Activated naive CD8-positive, alpha-beta T cell treated with anti-CD3 and anti-CD28 coated beads for 36 hours (primary cell): ENCODE results near the gene CSF2. TPM values are rescaled to one million over a fixed set of nuclear protein-coding genes. Genes with fewer than 3 reads are reported as not detected.

ENCODE experiments used
- DNase-seq: peaks from one replicate; pipeline ENCODE4 v3.0.0; 2021
- H3K27ac Mint-ChIP-seq: one replicate; pipeline ENCODE4 v1.8.0; 2022; ENCODE audit warnings: mild to moderate bottlenecking, moderate library complexity, mixed read lengths
- H3K27me3 Mint-ChIP-seq: one replicate; pipeline ENCODE4 v1.8.0; 2022; ENCODE audit warnings: mild to moderate bottlenecking, mixed read lengths
- H3K36me3 Mint-ChIP-seq: one replicate; pipeline ENCODE4 v1.8.0; 2021; ENCODE audit warnings: mild to moderate bottlenecking, mixed read lengths
- H3K4me1 Mint-ChIP-seq: one replicate; pipeline ENCODE4 v1.8.0; 2021; ENCODE audit warnings: mixed read lengths
- H3K4me3 Mint-ChIP-seq: one replicate; pipeline ENCODE4 v1.8.0; 2022; ENCODE audit warnings: mild to moderate bottlenecking, moderate library complexity, mixed read lengths
- H3K9me3 Mint-ChIP-seq: one replicate; pipeline ENCODE4 v1.8.0; 2022; ENCODE audit warnings: mixed read lengths
- total RNA-seq, 2 experiments: library from RNA; stranded (reverse); gene quantifications; one replicate each; pipeline ENCODE4 v1.2.3, GENCODE V29; 2021

Gene CSF2
- total RNA-seq, 2 experiments from 2014 or later = 103 to 107 TPM

DNA sequence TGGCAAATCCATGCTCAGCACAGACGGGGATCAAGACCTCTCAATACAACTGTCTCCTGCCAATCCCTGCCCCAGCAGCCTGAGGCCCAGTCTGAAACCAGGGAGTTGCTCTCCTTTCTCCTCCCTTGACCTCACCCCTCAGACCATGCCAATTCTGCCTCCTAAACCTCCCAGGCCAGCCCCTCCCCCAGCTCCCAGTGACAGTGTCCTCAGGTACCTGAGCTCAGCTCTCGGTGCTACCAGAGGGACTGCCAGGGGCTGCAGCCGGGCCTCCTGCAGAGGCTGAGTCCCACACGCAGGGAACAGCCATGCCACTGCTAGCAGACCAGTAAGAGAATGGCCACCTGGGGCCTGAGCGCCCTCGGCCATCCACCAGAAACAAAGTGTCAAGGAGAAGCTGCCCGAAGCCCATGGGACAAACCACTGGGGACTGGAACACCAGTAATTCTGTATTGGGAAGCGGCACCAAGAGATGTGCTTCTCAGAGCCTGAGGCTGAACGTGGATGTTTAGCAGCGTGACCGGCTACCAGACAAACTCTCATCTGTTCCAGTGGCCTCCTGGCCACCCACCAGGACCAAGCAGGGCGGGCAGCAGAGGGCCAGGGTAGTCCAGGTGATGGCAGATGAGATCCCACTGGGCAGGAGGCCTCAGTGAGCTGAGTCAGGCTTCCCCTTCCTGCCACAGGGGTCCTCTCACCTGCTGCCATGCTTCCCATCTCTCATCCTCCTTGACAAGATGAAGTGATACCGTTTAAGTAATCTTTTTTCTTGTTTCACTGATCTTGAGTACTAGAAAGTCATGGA lies 13.7 kb upstream of the CSF2 start:
- H3K4me1 Mint-ChIP-seq = peaks cover 27% of the 10 kb centered on the region
- H3K27ac Mint-ChIP-seq = no peak overlapping the region
- H3K9me3 Mint-ChIP-seq = peaks cover 1% of the 10 kb centered on the region
- DNase-seq = no peak
- H3K4me3 Mint-ChIP-seq = no peak overlapping the region
- H3K36me3 Mint-ChIP-seq = no peaks in the 10 kb centered on the region
- H3K27me3 Mint-ChIP-seq = no peaks in the 10 kb centered on the region

DNA sequence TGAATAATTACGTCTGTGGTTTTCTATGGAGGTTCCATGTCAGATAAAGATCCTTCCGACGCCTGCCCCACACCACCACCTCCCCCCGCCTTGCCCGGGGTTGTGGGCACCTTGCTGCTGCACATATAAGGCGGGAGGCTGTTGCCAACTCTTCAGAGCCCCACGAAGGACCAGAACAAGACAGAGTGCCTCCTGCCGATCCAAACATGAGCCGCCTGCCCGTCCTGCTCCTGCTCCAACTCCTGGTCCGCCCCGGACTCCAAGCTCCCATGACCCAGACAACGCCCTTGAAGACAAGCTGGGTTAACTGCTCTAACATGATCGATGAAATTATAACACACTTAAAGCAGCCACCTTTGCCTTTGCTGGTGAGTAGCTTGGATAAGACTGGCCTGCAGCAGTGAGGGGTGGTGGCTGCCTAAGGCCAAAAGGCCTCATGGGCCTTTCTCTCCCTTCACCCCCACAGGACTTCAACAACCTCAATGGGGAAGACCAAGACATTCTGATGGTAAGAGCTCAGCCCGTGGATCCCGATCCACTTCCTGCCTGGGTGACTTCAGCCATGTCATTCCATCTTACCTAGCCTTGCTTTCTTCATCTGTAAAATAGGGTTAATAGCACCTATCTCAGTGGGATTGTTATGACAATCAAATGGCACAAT lies 13.0 kb upstream of the CSF2 start, which contains the start of gene IL3:
Gene IL3 (plus strand): TSS at position 155 of the 661 bp plus-strand sequence. CDS start 52 bp downstream, at position 207.
- DNase-seq = no peak
- peak within 1 kb of the TSS; percentile 23 for H3K27ac Mint-ChIP-seq
- H3K36me3 Mint-ChIP-seq = no peaks in the 10 kb centered on the region
- H3K4me3 Mint-ChIP-seq = no peak within 1 kb of the TSS
- H3K9me3 Mint-ChIP-seq = peaks cover 1% of the 10 kb centered on the region
- peaks cover 33% of the 10 kb centered on the region for H3K4me1 Mint-ChIP-seq
- H3K27me3 Mint-ChIP-seq = no peaks in the 10 kb centered on the region

DNA sequence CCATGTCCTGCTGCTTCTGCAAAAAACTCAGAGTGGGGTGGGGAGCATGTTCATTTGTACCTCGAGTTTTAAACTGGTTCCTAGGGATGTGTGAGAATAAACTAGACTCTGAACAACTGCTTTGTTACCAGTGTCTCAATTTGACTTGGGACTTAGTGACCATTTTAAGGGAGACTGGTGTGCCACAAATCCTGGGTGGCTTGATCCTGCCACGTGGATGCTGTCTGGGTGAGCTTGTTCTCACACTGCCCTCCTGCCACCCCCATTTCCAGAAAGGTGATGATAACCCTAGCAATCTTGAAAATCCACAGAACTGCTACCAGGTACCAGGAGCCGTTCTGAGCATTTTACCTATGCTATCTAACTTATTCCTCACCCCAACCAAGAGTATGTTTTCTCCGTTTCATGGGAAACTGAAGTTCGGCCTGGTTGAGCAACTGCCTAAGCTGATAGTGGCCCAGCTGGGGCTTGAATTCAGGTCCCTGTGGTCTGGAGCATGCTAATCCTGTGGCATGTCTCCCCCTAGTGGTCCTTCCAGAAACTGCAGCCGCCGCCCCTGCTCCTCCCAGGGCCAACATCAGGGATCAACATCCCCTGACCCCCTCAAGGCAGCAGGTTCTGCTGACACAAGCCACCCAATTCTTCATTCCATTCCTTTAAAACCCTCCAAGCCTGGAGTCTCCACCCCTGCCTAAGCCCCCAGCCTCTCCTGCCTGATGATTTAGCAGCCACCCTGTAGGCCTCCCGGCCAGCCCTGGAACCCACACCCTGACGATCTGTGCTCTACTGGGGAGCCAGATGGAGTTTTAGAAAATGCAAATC lies 10.3 kb upstream of the CSF2 start:
- peaks cover 25% of the 10 kb centered on the region for H3K4me1 Mint-ChIP-seq
- no peaks in the 10 kb centered on the region for H3K36me3 Mint-ChIP-seq

DNA sequence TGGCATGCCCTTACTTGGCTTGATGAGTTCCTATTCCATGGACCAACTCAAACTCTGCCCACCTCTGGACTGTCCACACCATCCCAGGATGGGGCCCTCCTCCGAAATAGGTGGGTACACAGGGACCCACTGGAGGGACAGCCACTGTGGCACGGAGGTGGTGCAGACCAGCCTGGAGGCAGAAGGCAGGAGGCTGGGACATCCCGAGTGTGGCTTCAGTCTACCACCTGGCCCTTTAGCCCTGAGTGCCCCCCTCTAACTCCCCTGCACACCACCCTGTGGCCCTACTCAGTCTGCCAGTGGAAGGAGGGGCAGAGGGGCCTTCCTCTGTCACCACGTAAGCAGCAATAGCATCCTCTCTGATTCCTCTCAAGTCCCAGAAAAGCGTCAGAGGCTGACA lies 9.4 kb upstream of the CSF2 start:
- Mint-ChIP-seq H3K27ac (no peak overlapping the region), H3K4me3 (no peak overlapping the region), H3K4me1 (peaks cover 25% of the 10 kb centered on the region), H3K36me3 (no peaks in the 10 kb centered on the region), H3K9me3 (no peaks in the 10 kb centered on the region), H3K27me3 (no peaks in the 10 kb centered on the region)
- DNase-seq = no peak

More for the DNA sequence above, 10.3 kb upstream of the CSF2 start:
- H3K9me3 Mint-ChIP-seq = no peaks in the 10 kb centered on the region
- peak; percentile 76 for DNase-seq
- no peak overlapping the region for H3K4me3 Mint-ChIP-seq
- peak overlapping the region; percentile 16 for H3K27ac Mint-ChIP-seq
- no peaks in the 10 kb centered on the region for H3K27me3 Mint-ChIP-seq

DNA sequence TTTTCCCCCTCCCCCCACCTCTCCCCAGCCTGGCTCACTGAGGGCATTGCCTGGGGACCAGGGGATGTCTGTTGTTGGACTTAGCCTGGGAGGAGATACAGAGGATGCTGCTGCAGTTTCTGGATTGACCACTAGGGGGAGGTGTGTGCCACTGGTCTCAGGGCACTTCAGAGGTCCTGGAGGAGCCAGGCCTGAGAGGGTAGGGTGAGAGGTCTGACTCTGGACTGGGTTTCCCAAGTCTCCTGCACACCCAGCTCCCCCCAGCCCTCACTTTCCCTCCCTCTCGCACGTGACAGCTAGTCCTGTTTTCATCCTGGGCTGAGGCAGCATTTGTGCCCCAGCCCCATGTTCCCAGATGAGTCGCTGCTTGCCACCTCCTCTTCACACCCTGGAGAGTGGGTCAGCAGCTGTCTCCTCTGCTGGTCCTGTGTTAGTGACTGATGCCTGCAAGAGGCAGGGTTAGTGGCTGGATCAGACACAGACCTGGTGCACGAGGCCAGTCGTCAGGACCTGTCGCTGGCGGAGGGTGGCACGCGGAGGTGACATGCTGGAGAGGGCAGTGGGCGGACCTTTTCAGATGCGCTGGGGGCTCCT lies 8.8 kb upstream of the CSF2 start:
- no peak overlapping the region for H3K4me3 Mint-ChIP-seq
- no peak overlapping the region for H3K27ac Mint-ChIP-seq
- DNase-seq = peak; percentile 75
- no peaks in the 10 kb centered on the region for H3K27me3 Mint-ChIP-seq
- H3K36me3 Mint-ChIP-seq = no peaks in the 10 kb centered on the region
- no peaks in the 10 kb centered on the region for H3K9me3 Mint-ChIP-seq
- peaks cover 25% of the 10 kb centered on the region for H3K4me1 Mint-ChIP-seq

DNA sequence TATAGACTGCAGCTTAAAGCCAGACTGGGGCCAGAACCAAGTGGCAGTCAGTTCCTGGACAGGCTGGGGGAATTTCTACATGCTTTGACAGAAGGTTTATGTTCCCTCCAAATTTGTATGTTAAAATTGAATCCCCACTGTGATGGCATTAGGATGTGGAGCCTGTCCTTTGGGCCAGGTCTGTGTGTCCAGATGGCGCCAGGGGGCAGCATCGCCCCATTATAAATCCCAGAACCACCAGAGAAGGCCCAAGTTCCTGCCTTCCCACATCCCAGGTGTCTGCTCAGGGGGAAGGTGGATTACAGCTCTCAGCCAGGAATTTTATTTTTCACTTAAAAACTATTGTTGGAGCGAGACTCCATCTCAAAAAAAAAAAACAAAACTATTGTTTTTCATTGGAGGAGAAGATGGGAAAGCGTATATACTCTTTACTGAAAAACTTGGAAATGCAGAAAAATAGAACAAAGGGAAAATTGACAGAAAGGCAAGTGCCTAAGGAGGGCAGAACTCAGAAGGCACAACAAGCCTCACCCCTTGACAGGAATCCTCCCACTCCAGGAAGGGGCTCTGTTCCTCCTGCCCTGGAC lies 8.1 kb upstream of the CSF2 start:
- Mint-ChIP-seq H3K4me1 (peaks cover 30% of the 10 kb centered on the region), H3K9me3 (no peaks in the 10 kb centered on the region)
- peak; percentile 58 for DNase-seq

DNA sequence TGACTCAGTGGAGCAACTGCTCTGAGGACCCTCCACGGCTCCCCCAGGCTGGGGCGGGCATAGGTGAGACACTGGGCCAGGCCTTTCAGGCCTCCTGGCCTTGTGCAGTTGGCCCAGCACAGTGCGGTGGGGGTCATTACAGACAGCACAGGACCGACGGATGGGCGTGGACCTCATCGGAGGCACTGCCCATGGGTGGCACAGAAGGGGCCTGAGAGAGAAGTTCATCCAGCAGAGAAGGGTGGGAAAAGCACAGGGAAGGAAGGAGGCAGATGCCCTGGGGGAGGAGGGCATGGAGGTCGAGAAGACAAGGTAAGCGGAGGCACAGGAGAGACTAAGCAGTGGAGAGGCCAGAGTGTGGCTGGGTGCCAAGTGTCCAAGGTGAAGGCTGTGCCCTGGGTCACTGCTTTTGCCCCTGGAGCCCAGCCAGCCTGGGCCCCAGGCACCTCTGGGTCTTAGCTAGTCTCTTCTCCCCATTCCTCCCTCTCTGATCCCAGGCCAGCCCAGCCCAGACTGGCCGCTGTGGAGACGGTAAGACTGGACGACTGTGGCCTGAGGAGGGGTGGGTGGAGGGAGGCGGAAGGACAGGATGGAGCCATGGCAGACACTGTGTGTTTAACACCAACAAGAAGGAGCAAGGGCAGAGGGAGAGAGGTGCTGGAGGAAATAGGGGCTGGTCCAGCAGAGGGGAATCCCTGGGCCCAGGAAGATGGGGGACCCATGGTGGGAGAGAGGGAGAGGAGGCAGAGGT lies 7.5 kb upstream of the CSF2 start:
- Mint-ChIP-seq H3K36me3 (no peaks in the 10 kb centered on the region), H3K4me1 (peaks cover 36% of the 10 kb centered on the region), H3K4me3 (no peak overlapping the region), H3K9me3 (no peaks in the 10 kb centered on the region), H3K27me3 (no peaks in the 10 kb centered on the region), H3K27ac (peak overlapping the region; percentile 78)
- DNase-seq = no peak

More for the DNA sequence above, 8.1 kb upstream of the CSF2 start:
- Mint-ChIP-seq H3K27ac (peak overlapping the region; percentile 72), H3K27me3 (no peaks in the 10 kb centered on the region), H3K4me3 (no peak overlapping the region), H3K36me3 (no peaks in the 10 kb centered on the region)

DNA sequence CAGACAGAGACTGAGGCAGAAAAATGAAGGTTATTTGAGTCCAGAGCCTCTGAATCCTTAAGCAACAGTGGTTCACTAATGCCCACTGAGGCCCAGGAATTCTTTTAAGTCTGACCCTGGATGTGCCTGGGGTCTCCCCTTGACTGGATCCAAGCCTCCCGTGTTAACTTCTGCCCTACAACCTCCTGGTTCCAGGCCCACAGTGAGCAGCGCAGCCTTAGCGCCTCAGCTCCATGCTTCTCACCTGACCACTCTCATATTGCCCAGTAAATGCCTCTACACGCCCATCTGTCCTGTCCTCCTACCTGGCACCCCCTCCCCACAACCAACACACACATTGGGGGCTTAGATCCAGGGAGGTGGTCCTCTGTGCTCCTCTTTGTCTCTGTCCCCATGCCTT lies 6.7 kb upstream of the CSF2 start:
- H3K27ac Mint-ChIP-seq = no peak overlapping the region
- peaks cover 40% of the 10 kb centered on the region for H3K4me1 Mint-ChIP-seq

DNA sequence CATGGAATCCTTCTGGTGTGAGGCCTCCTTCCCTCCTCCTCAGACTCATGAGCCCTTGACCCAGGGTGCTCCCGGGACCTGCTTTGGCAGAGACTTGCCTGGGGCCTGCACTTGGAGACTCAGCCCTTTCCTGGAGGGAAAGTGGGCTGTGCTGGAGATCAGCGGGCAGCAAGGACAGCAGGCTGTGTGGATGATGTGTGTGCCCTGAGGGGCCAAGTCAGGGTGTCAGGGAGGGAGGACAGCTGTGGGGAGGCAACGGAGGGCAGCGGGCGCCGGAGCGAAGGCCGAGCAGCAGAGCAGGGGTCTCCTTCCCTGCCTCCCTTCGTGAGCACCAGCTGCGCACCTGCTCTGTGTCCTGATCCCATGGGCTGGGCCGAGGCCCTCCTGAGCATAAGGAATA lies 6.1 kb upstream of the CSF2 start:
- Mint-ChIP-seq H3K27ac (no peak overlapping the region), H3K4me3 (no peak overlapping the region), H3K4me1 (peaks cover 42% of the 10 kb centered on the region), H3K27me3 (no peaks in the 10 kb centered on the region), H3K36me3 (no peaks in the 10 kb centered on the region), H3K9me3 (no peaks in the 10 kb centered on the region)
- DNase-seq = no peak

More for the DNA sequence above, 6.7 kb upstream of the CSF2 start:
- Mint-ChIP-seq H3K9me3 (no peaks in the 10 kb centered on the region), H3K4me3 (no peak overlapping the region), H3K27me3 (no peaks in the 10 kb centered on the region), H3K36me3 (no peaks in the 10 kb centered on the region)
- DNase-seq = no peak

DNA sequence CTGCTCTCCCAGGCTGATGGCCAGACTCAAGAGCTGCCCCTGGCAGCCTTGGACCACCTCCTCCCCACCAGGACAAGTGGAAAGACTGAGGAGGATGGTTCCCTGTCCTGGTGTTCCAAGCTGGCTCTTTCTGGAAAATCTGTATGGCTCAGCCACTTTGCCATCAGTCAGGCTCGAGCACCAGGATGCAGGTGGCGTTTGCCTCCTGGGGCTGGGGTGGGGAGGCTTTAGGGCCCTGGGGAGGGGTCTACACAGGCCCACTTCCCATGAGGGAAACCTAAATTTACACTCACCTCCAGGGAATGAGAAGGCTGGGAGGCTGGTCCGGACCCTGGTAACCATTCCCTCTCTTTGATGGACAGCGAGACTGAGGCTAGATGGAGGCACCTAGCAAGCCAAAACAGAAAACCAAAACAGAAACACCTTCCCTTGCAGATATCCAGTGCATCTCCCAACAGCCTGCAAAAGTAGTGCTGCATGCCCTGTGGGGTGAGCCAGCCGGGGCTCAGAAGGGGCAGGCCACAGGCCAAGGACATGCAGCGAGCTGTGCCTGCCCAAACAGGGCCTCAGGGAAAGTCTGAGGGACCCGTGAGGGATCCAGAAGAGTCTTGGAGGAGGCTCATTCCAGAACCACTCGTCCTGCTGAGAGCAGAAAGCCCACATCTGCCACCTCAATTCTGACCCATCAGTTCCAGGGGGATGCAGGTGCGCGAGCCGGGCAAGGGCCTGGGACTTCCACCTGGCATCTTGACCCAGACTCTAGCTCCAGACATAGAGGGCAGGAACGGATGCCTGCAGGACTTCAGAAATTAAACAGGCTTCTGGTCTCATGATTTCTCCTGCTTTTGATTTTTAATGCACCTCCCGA lies 5.4 kb upstream of the CSF2 start:
- Mint-ChIP-seq H3K4me3 (no peak overlapping the region), H3K27me3 (no peaks in the 10 kb centered on the region), H3K4me1 (peaks cover 48% of the 10 kb centered on the region), H3K36me3 (no peaks in the 10 kb centered on the region), H3K27ac (no peak overlapping the region), H3K9me3 (no peaks in the 10 kb centered on the region)
- no peak for DNase-seq

DNA sequence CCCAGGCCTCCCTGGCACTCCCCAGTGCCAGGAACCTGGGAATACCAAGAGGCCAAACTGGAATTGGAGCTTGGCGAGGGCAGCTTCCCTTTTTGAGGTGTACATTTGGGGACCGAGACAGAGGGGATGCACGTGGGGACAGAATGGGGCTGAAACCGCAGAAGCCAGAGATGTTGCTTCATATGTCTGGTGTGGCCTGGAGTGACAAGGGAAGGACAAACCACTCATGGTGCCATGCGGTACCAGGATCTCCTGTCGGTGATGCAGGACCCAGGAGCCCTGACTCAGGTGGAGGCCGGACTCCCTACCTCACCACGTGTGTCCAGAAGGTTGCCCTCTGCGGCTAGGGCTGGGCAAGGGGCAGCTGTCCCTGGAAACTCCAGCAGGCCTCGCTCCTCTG lies 4.0 kb upstream of the CSF2 start:
- H3K4me3 Mint-ChIP-seq = no peak overlapping the region
- H3K4me1 Mint-ChIP-seq = peaks cover 45% of the 10 kb centered on the region
- H3K36me3 Mint-ChIP-seq = peaks cover 6% of the 10 kb centered on the region
- no peak overlapping the region for H3K27ac Mint-ChIP-seq
- H3K9me3 Mint-ChIP-seq = no peaks in the 10 kb centered on the region
- no peaks in the 10 kb centered on the region for H3K27me3 Mint-ChIP-seq
- no peak for DNase-seq

DNA sequence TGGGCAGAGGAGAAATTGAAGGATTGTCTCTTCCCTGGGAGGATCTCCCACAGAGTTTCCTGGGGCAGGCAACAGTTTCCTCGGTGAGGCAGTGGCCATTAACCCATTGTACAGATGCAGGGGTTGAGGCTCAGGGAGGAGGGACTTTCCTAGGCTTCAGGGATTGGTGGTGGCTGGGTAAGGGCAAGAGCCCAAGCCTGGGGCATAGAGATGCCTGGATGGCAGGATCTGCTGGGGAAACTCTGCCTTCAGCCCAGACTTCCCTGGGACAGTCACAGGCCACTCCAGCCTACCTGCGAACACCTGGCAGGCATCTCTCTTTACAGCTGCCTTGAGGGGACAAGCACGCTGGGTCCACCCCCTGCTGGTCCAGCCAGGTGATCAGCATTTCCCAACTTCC lies 3.6 kb upstream of the CSF2 start:
- Mint-ChIP-seq H3K4me3 (no peak overlapping the region), H3K27me3 (no peaks in the 10 kb centered on the region), H3K27ac (peak overlapping the region; percentile 76), H3K9me3 (no peaks in the 10 kb centered on the region), H3K36me3 (peaks cover 9% of the 10 kb centered on the region), H3K4me1 (peaks cover 41% of the 10 kb centered on the region)
- no peak for DNase-seq
